Amniotic epithelial cell (primary cell): ENCODE measurements around the gene CISTR.
"Not testable (repeated sequence)": the region's sequence is repeated elsewhere in the genome, so short reads cannot be mapped to it uniquely, and the experiment has no call there.

ENCODE experiments used
- DNase-seq: peaks from one replicate; pipeline ENCODE4 v3.0.0-alpha.2; 2010; ENCODE audit warnings: low read depth

CISTR gene

DNA sequence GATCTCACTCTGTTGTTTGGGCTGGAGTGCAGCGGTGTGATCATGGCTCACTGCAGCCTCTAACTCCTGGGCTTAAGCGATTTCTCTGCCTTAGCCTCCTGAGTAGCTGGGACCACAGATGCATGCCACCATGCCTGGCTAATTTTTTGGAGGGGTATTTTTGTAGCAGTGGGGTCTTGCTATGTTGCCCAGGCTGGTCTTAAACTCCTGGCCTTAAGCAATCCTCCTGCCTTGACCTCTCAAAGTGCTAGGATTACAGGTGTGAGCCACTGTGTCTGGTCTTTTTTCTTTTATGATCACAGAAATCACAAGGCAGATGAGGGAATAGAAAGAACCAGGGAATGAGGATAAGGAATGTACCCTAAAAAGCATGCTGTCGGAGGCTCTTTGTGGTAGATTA lies 11.0 kb upstream of the CISTR start:
- not testable (repeated sequence) for DNase-seq

DNA sequence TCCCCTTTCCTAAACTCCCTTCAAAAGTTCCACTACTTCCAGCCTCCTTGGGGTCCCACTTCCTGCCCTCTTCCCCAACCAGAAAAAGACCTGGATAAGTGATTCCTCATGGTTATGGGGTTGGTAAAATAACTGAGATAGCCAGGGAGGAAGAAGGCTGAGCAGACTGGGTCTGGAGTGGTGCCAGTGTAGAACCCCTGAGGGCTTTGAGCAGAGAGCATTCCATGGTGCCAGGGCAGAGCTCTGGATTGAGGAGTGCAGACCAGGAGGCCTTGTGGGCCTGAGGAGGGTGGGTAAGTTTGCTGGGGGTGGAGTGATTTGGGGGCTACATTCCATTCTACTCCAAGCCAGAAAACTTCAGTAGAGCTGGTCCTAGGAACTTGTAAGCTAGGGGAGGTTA lies 9.5 kb upstream of the CISTR start:
- DNase-seq = no peak

DNA sequence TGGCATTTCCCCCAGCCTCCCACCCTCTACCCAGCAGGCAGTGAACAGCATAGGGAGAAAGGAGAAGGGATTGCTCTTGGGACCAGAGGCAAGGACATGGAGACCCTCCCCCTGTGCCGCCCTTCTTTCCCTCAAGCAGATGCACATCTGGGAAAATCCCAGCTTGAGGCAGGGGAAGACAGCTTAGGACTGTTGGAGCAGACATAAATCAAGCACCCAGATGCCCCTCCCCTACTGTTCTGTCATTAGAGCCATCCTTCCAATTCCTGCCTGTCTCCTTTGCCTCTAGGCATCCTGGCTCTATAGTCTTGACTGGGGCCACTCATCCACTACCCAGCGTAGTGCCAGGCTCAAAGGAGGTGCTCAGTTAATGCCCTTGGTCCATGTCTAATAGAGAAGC lies 7.5 kb upstream of the CISTR start:
- DNase-seq = no peak

DNA sequence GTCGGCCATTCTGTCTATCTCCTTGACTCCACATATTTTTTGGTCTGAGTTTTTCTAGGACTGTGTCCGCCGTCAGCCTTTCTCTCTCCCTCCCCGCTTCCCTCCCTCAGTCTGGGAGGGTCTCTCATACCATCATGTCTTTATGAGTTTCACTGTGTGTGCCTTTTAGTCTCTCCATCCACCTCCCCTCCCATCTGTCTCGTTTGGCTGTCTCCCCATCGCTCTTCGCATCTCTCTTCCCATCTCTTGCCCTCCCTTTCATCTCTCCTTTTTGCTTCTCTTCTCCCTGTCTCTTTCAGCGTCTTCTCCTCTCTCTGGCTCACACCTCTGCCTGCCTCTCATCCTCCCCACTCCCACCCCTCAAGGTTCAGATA lies 6.9 kb upstream of the CISTR start:
- no peak for DNase-seq

DNA sequence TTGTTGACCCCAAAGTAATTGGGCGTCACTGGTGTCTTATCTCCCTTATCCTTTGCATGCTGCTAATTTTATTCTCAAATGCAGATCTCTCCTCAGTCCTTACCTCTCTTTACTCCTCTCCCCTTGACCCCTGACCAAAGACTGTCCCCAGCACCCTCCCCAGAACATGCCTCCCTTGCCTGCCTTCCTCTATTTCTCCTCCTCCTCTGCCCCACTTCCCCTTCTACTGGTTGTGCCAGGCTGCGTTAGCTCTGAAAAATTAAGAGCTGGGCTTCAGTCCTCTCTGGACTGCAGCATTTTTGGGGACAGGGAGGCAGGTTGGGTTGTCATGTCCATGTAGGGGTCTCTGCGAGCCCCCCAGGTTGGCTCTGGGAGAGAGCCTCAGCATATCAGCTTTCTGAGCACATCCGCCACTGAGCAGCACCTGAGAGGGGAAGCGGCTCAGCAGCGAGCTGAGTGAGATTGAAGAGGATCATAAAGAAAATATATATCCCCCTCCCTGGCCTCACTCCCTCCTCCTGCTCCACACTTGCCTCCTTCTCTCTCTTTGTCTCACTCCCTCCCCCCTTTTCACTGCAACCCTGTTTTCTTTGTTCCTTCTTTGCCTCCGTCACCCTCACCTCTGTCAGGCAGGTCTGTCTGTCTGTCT lies 6.4 kb upstream of the CISTR start:
- DNase-seq = no peak

DNA sequence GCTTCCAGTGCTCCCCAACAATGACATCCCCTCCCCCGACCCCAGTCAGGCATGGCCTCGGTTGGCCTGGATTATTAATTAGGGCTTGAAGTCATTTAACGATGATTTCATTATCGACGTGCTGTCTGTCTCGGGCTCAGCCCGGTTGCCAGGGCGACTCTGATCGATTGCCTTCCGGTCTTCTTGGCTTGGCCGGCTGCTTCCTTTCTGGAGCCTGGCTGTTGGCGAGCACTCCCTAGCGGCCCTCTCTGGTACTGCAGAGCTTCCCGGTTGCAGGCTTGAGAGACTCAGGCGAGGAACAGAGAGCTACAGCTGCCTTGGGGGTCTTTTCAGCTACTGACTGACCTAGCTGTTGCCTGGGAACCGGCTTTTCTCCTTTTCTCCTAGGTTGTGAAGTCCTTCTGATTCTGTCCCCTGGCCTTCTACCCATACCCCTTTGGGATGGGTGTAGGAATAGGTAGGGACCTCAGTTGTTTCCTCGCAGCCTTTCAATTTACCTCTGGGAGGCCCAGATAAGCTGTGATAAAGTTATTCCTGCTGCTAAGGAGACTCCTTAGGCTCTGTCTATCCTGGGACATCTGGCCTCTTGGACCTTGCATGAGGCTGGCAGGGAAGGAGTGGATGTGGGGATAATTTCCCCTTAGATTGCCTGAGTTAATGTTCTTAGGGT lies 5.5 kb upstream of the CISTR start:
- DNase-seq = peak; percentile 59

DNA sequence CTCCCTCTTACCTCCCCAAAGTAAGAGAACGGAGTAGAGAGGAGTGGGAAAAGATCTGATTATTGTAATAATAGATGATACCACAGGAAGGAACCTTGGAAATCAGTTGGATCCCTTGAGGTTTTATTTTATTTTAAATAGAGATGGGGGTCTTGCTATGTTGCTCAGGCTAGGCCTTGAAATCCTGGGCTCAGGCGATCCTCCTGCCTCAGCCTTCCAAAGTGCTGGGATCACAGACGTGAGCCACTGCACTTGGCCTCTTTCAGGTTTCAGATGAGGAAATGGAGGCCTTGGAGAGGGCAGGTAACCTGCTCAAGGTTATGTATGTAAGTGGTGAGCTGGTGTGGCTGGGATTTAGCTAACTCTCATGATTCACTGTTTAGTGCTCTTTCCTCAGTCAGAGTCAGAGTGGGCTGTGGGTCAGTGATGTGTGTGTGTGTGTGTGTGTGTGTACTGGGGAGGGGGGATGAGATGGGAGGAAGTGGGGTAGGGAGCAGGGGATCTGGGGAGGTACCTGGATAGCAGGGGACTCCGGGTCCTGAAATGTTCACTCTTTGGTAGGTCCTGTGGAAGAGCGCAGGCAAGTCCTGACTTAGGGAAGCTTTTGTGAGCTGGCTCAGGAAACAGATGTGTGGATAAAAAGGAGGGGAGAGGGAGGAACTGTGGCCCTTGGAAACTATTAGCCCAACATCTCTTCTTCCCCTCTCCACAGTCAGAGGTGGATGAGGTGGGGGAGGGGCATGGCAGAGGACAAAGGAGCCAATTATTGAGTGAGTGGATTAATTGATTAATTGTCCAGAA lies 4.7 kb upstream of the CISTR start:
- no peak for DNase-seq

DNA sequence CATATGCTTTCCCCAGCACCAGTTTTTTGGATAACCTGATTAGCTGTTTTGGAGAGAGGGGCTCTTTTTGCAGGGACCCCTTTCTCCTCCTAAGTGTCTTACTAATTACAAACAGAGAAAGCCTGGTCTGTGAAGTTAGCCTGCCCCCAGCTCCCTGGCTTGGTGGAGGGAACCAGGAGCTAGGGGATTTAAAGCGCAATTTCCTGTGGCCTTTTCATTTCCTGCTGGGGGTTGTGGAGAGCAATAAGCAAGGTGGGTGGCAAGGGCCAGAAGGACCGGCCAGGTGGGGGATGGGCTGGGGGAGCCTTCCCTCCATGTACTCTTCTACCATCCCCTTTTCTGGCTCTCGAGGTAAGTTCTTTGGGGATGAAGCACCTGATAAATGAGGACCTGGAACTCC lies 4.1 kb upstream of the CISTR start:
- no peak for DNase-seq

DNA sequence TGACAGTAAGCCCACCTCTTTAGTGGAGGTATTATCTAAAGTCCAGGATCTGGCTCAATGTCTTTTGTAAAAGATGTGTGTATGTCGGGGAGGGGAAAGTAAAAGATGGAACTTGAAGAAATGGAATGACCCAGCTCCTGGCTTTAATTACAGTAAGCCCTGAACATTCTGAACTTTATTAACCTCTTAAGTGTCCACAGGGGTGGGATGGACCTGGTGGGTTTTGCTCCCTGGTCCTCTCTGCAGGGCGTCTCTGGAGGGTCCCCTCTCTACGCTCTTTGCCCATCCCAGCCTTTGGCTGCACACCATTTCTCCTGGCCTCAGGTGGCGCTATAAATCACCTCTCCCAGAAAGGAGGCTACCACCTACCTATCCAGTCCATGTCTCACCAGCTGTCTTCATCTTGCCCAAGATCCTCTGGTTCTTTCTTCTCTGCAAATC lies 3.7 kb upstream of the CISTR start:
- no peak for DNase-seq

DNA sequence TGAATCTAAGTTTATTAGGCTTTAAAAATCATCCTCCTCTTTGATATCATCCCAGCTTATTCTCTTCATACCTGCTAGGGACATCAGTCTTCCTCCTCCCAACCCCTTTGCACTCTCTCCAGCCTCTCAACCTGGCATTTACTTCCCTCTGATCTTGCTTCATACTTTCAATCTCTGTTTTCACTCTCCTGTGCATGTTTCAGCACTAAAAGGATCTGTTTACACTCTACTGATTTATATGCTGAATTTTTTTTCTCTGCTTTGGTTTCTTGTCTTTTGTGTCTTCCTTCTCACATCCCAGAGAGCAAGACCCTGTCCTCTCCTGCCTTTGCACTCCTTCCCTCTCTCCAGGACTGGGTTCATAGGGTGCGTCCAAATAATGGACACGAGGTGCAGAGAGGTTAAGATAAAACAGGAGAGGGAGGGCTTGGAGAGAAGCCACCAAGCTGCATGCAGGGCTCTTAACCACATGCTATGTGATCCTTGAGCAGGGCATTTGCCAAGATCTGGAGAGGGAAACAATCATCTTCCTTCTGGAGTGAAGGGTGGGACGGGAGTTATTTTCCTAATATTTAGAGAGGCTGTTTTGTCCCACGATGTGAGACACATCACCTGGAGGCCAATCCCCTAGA lies 3.0 kb upstream of the CISTR start:
- DNase-seq = peak; percentile 55

DNA sequence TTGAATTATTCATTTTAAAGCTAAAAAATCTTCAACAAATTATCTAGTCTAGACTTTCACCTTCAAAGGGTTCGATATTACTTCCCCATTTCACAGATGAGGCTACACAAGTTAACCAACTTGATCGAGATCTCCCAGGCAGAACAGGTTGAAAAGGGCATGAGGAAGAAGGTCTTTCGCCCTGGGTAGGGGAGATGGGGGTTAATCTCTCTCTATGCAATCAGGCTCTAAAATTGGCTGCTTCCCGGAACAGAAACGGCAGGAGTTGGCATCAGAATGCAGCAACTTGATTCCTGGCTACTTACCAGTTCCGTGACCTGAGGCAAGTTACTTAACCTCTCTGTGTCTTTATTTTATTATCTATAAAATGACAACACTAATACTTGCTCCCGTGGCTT lies 2.4 kb upstream of the CISTR start:
- no peak for DNase-seq

DNA sequence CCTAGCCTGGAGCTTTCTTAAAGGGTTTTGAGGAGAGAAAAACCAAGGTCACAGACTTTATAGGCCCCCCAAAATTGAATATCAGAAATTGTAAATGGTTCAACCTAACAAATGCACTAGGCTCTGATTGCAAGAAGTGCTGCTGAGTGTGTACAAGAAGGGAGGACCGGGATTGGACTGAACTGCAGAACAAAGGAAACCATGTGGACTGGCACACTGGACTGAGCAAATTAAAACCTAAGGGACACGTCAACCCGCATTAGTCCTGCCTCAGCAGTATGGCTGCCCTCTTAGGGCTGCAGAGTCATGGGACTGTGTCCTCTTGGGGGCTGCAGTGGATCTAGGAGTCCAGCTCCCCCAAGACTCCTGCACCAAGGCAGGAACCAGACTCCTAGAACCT lies 842 bp upstream of the CISTR start:
- no peak for DNase-seq

DNA sequence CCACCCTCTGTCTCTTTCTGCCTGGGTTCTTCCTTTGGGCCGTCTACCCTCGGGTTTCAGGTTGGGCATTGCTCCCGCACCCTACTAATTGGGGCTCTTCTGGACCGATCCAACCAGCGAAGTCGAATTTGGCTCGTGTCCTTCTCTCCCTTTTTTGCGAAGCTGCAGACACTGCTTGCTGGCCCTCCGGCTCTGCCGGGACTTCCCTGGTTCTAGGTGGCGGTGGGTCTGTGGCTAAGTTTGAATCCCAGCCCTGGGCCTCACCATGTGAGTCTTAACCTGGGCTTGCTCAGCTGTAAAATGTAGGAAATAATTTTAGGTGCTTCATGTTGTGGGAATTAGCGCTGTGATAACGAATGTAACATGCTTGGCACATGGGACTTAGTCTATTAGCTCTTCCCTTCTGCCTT lies 418 bp upstream of the CISTR start:
- no peak for DNase-seq

DNA sequence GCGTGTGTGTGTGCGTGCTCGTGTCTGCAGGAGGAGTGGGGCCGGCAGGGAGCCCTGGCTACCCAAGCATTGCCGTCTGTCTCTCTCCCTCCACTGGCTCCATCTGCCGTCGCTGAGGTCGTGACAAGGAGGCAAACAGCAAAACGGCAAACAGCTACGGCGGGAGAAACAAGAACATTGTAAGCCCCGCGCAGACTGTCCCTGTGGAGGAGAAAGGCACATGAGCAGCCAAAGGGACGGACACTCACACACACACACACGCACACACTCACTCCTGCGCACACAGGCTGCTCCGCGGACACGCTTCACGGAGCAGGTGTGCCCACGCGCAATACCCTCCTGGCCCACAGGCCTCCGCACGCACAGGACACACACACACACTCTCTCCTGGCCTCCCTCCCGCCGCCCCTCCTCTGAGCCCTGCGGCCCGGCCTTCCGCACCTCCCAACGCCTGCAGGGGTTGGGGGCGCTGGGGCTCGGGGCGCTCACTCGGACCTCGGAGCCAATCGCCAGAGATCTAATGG lies 905 bp downstream of the CISTR start:
- DNase-seq = no peak

DNA sequence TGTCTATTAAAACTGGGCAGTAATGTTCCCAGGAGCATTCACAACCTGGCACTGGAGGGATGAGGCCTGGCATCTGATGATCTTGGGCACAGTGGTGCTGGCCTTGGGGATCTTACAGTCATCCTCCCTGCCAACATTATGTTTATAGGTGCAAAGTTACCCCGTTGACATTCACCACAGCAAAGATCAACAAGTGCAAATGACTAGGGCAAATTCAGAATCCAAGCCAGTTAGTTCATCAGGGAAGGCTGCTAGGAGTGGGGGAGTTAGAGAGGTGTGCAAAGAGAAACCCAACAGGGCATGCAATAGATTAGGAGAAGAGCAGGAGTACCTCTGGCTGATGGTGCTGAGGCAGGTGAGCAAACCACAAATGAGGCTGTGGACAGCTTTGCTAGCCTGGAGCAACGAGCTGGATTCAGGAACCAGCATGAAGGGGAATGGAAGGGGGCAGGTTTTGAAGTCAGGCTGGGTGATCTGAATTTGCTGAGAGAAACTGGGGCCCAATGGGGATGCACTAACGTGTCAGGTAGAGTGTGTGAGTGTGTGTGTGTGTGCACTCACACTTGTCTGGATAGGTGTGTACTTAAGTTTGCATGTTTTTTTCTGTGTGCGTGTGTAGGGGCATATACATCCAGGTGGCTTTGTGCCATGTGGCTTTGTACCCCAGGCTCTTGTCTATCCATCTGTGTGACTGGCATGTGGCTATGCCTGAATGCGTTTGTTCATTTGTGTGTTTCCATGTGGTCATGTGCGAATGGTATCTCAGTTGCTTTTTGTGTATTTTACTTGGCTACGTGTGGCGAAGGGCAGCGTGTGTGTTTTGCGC lies 1.6 kb downstream of the CISTR start:
- DNase-seq = no peak

DNA sequence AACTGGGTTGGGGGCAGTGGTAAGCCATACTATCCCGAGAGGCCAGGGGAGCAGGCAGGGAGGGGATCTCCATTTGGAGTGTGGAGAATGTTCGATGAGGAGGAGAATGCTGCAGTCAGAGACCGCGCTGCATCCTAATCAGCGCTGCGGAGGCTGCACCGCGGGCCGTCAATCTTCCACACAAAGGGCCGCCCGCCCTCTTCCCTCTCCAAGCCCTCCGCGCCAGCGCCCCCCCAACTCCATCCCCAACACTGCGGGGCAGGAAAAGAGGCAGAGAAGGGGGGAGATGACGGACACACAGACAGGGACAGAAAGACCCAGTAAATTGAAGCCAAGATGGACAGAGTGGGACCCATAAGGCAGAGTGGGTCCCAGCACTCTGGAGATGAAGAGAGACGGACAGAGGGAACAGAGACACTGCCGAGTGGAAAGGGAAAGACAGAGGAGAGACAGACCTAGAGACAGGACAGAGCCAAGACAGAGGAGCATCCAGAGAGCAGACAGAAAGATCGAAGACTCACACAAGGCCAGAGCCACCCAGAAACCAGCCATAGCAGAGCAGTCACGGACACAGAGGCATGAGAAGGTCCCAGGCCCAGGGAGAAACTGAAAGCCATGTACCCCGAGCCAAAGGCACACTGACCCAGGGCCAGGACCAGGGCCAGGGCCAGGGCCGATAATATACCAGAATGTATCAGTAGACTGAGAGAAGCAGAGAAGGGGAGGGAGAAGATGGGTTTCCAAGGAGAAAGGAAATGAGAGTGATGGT lies 3.5 kb downstream of the CISTR start:
- no peak for DNase-seq

DNA sequence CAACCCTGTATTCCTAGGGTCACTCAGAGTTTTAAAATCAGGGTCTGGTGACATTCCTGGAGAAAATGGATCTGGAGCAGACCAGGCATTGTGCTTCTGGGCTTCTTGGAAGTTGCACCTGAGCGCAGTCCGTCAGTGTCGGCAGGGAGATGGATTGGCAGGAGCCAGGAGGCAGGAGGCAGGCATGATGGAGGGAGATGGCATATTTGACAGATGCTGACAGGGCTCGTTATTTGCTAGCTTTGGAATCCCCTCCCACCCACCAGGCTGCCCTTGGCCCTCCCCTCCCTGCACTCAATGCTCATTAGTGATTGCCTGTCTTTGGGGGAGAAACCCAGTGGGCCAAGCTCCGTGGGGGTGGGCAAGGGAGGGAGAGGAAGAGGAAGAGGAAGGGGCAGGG lies 4.7 kb downstream of the CISTR start:
- no peak for DNase-seq

DNA sequence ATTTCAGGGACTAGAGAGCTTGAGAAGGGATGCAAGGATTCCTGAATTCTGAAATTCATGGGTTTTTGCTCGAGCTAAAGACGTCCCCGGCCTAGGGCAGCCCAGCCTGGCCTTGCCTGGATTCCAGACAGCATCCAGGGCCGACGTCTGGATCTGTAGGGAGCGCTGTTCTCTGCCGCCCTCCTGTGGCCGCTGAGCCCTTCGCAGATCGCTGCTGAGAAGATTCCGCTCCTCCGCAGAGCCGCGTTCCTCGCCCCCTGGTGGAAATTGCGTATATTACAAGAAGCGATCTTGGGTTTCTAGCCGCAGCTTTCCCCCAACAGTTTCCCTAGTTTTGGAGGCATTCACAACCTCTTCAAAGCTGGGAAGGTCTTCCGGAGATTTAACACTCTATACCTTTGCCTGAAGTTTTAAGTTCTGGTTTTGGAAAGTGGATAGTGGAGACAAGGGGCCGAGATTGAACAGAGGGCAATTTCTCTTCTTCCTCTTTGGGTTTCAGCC lies 5.1 kb downstream of the CISTR start:
- DNase-seq = peak; percentile 80

DNA sequence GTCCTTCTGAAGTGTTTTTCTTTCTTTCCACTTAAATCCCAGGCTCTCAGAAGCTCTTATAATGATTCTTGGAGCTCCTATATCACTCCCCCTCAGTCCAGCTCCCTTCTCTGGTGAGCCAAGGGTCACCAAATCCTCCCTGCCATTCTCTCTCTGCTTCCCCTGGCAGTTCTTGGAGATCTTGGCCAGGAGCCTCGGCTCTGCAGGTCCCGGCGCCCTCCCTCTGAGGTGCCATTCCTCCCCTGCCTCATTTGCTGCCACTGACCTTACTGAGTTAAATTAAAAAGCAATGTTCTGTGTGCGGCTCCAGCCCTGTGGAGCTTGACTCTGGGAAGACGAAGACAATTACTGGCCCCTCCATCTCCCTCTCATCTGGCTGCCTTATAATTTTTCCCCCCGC lies 7.0 kb downstream of the CISTR start:
- no peak for DNase-seq

DNA sequence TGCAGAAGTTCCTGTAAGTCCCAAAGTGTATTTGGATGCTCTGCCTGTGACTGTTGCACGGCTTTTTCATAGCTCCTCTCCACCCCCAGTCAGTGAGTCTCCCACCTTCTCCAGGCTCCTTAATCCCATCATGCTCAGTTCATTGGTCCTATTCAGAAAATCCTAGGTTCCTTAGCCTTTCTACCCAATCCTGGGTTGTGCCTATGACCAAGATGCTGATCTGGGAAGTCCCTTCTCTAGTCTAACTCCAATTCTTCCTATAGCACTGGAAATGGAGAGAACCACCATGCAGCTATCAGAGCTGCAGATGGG lies 7.7 kb downstream of the CISTR start:
- no peak for DNase-seq
